Loucy (cell line): Measurements from ENCODE around the gene CASP8.

Source experiments
- H2AFZ ChIP-seq: fragments of 200-600 bp; sonication (generic); 2 replicates; pipeline ENCODE4 v1.6.0; 2016; ENCODE audit warnings: antibody characterized with exemption, mild to moderate bottlenecking, low read length, moderate library complexity
- H3F3A ChIP-seq: fragments of 200-600 bp; 2 replicates; pipeline ENCODE4 v1.6.0; 2016; ENCODE audit warnings: antibody characterized with exemption, low read depth, mild to moderate bottlenecking
- H3K27me3 ChIP-seq: fragments of 200-600 bp; sonication (generic); 2 replicates; pipeline ENCODE4 v1.6.1; 2014; ENCODE audit warnings: low read length, mild to moderate bottlenecking; ENCODE audit not compliant: insufficient read depth, poor library complexity, severe bottlenecking
- H3K36me3 ChIP-seq: fragments of 200-600 bp; sonication (generic); 2 replicates; pipeline ENCODE4 v1.6.1; 2016; ENCODE audit warnings: low read length; ENCODE audit not compliant: insufficient read depth
- H3K4me1 ChIP-seq: fragments of 200-600 bp; sonication (generic); 2 replicates; pipeline ENCODE4 v1.5.1; 2014; ENCODE audit warnings: low read length, mild to moderate bottlenecking; ENCODE audit not compliant: insufficient read depth, poor library complexity, severe bottlenecking
- H3K4me2 ChIP-seq: fragments of 200-600 bp; sonication (generic); 2 replicates; pipeline ENCODE4 v1.6.0; 2014; ENCODE audit warnings: antibody characterized with exemption, low read length, low read depth, mild to moderate bottlenecking; ENCODE audit not compliant: poor library complexity, severe bottlenecking
- H3K4me3 ChIP-seq: fragments of 200-600 bp; sonication (generic); 2 replicates; pipeline ENCODE4 v1.5.1; 2014; ENCODE audit warnings: low read length, mild to moderate bottlenecking, mixed read lengths; ENCODE audit not compliant: poor library complexity, severe bottlenecking
- H3K79me2 ChIP-seq: fragments of 200-600 bp; sonication (generic); 2 replicates; pipeline ENCODE4 v1.6.1; 2014; ENCODE audit warnings: low read length; ENCODE audit not compliant: insufficient read depth
- H3K9ac ChIP-seq: fragments of 200-600 bp; sonication (generic); 2 replicates; pipeline ENCODE4 v1.6.0; 2014; ENCODE audit warnings: mild to moderate bottlenecking, low read depth, low read length, moderate library complexity; ENCODE audit not compliant: poor library complexity, severe bottlenecking
- H3K9me2 ChIP-seq: fragments of 200-600 bp; sonication (generic); replicated peaks from 2 replicates; pipeline ENCODE4 v1.6.1; 2016; ENCODE audit warnings: low read depth, low read length, mixed read lengths
- H3K9me3 ChIP-seq: fragments of 200-600 bp; sonication (generic); 2 replicates; pipeline ENCODE4 v1.6.1; 2014; ENCODE audit warnings: mild to moderate bottlenecking, antibody characterized with exemption, low read length, low read depth; ENCODE audit not compliant: insufficient read depth
- H4K20me1 ChIP-seq: fragments of 200-600 bp; sonication (generic); 2 replicates; pipeline ENCODE4 v1.6.0; 2014; ENCODE audit warnings: antibody characterized with exemption, low read length, mild to moderate bottlenecking; ENCODE audit not compliant: insufficient read depth, poor library complexity, severe bottlenecking
- CTCF ChIP-seq: fragments of 200-600 bp; sonication (generic); conservative IDR thresholded peaks from 2 replicates; pipeline ENCODE4 v1.5.1; 2014; ENCODE audit warnings: mild to moderate bottlenecking, antibody characterized with exemption, low read length
- EZH2phosphoT487 ChIP-seq: fragments of 200-600 bp; IDR thresholded peaks from 2 replicates; pipeline ENCODE4 v1.6.1; 2018; ENCODE audit warnings: antibody characterized with exemption, mild to moderate bottlenecking, moderate library complexity, borderline replicate concordance

CASP8 gene

GRCh38 chr2:201313362-201313761 is 53.0 kb downstream of the CASP8 start:
- Histone ChIP-seq H4K20me1 (no peaks in the 10 kb centered on the region), H3K79me2 (no peaks in the 10 kb centered on the region), H3K27me3 (no peaks in the 10 kb centered on the region), H3K9ac (no peak overlapping the region), H2AFZ (no peak overlapping the region), H3K4me1 (no peaks in the 10 kb centered on the region), H3K4me3 (no peak overlapping the region), H3K4me2 (no peak overlapping the region), H3K9me3 (no peaks in the 10 kb centered on the region), H3K9me2 (no peaks in the 10 kb centered on the region), H3F3A (no peaks in the 10 kb centered on the region), H3K36me3 (no peaks in the 10 kb centered on the region)
- TF ChIP-seq EZH2phosphoT487 (no peak), CTCF (no peak)

GRCh38 chr2:201319511-201319910 is 59.2 kb downstream of the CASP8 start:
- Histone ChIP-seq H3K9me2 (no peaks in the 10 kb centered on the region), H4K20me1 (no peaks in the 10 kb centered on the region), H3K9ac (no peak overlapping the region), H3K36me3 (no peaks in the 10 kb centered on the region), H3K4me2 (no peak overlapping the region), H3K79me2 (no peaks in the 10 kb centered on the region), H3K4me1 (no peaks in the 10 kb centered on the region), H3F3A (no peaks in the 10 kb centered on the region), H3K9me3 (peaks cover 9% of the 10 kb centered on the region; the same call in 1 of the 2 replicates), H3K27me3 (no peaks in the 10 kb centered on the region), H3K4me3 (no peak overlapping the region), H2AFZ (no peak overlapping the region)
- TF ChIP-seq CTCF, result no peak

GRCh38 chr2:201320257-201320656 is 59.9 kb downstream of the CASP8 start:
- no peak overlapping the region for H3K4me2 ChIP-seq
- no peak overlapping the region for H3K9ac ChIP-seq
- no peaks in the 10 kb centered on the region for H4K20me1 ChIP-seq
- no peaks in the 10 kb centered on the region for H3K9me2 ChIP-seq
- no peaks in the 10 kb centered on the region for H3K36me3 ChIP-seq
- H2AFZ ChIP-seq, result no peak overlapping the region
- H3K79me2 ChIP-seq, result no peaks in the 10 kb centered on the region
- no peak overlapping the region for H3K4me3 ChIP-seq
- H3F3A ChIP-seq, result no peaks in the 10 kb centered on the region
- peaks cover 9% of the 10 kb centered on the region; the same call in 1 of the 2 replicates for H3K9me3 ChIP-seq
- no peaks in the 10 kb centered on the region for H3K27me3 ChIP-seq
- no peaks in the 10 kb centered on the region for H3K4me1 ChIP-seq
- no peak for TF ChIP-seq EZH2phosphoT487
- no peak for TF ChIP-seq CTCF
